Measurements from ENCODE around the gene SCN2B. TPM values are rescaled to one million over a fixed set of nuclear protein-coding genes. Genes with fewer than 3 reads are reported as not detected.

SCN2B gene
- total and polyA plus RNA-seq, 2 of the 4 experiments (the other 2 are of a cell fraction) = under 0.01 to 0.05 TPM

DNA sequence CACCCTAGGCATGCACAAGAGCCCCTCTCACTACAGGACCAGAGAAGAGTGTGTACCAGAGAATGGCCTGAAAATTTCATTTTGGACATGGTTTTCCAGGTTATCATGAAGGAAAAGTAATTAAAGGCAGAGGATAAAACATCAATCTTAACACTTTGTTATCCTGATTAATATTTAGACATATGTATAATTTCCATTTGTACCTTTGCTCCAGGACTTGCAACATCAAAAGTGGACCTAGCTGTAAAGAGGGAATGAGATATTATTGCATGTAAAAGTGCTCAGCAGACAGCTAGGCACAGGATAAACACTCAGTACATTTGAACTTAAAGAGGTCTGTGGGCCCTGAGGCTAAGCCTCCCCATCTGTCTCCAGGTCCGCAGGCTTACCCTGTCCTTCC, 21.8 kb downstream of the SCN2B start:
- Histone ChIP-seq H4K8ac (ENCODE audit: low read depth in 2 of 2, low read length in 2 of 2) (no peak overlapping the region), H3K56ac (ENCODE audit: extremely low read depth, insufficient read depth, low read length) (no peak overlapping the region), H3K9ac (ENCODE audit: low read depth, low read length) (no peak overlapping the region), H4K91ac (ENCODE audit: insufficient read depth, low read depth, low read length) (no peak overlapping the region), H3K4me1 (ENCODE audit: control insufficient read depth, insufficient read depth, low read length) (no peaks in the 10 kb centered on the region; the same call in 1 of the 2 replicates), H3K4me2 (ENCODE audit: low read depth, low read length) (no peak overlapping the region), H3K79me1 (ENCODE audit: low read depth in 1 of 2, low read length in 2 of 2) (no peaks in the 10 kb centered on the region), H2BK5ac (ENCODE audit: low read depth, low read length, poor library complexity, severe bottlenecking) (no peak overlapping the region), H3K18ac (ENCODE audit: low read depth, low read length) (no peak overlapping the region), H3K9me1 (ENCODE audit: insufficient read depth, low read length) (no peaks in the 10 kb centered on the region), H3K27me3 (ENCODE audit: control insufficient read depth, insufficient read depth, low read length) (peaks cover 83% of the 10 kb centered on the region), H2BK120ac (ENCODE audit: low read depth, low read length) (no peak overlapping the region), H3K36me3 (ENCODE audit: control insufficient read depth, insufficient read depth, low read length) (no peaks in the 10 kb centered on the region), H3K27ac (ENCODE audit: insufficient read depth, low read length) (no peak overlapping the region), H4K20me1 (ENCODE audit: insufficient read depth, low read length) (no peaks in the 10 kb centered on the region), H3K4ac (ENCODE audit: low read depth, low read length) (no peak overlapping the region), H3K14ac (replicated peaks; ENCODE audit: low read depth, low read length) (no peak overlapping the region), H3K23ac (ENCODE audit: low read depth, low read length) (no peak overlapping the region), H2BK20ac (ENCODE audit: low read depth, low read length) (no peak overlapping the region), H2AK9ac (replicated peaks; ENCODE audit: low read depth, low read length, poor library complexity) (no peak overlapping the region), H2AK5ac (ENCODE audit: low read depth, low read length) (no peak overlapping the region), H4K5ac (ENCODE audit: low read depth, low read length) (no peak overlapping the region), H3K4me3 (ENCODE audit: insufficient read depth, low read depth, low read length) (no peak overlapping the region), H2AFZ (replicated peaks; ENCODE audit: low read length, poor library complexity) (no peak overlapping the region), H3K9me3 (ENCODE audit: control insufficient read depth, insufficient read depth, low read length) (no peaks in the 10 kb centered on the region), H2BK15ac (ENCODE audit: low read depth, low read length) (no peak overlapping the region)
- ChIA-PET POLR2A (ENCODE audit: unreplicated experiment) (no interaction called here), CTCF (interaction anchor here (0.6 kb wide), 1 partner anchor 13 kb away, joined by 3 read pairs; no protein-coding TSS in a partner anchor)
- intact Hi-C loops (cut with micrococcal nuclease) = no loop called here
- no CpG with 5 or more reads among the region's 1 CpG for WGBS, 2 experiments (ENCODE audit: extremely low coverage in 2 of 2, insufficient read length in 1 of 2)
- dilution Hi-C loops (cut with HindIII; ENCODE audit: low sequenced_read_pairs, unreplicated experiment) = no loop called here
- BruUV-seq (replicated peaks) = no TSS peak
- in situ Hi-C loops (cut with MboI; ENCODE audit: low sequenced_read_pairs) = no loop called here
- TF ChIP-seq CTCF (conservative IDR thresholded peaks at IDR 0.05; ENCODE audit: low read depth, low read length) (no peak), RAD21 (IDR thresholded peaks at IDR 0.05; ENCODE audit: low read length) (no peak), MAZ (IDR thresholded peaks at IDR 0.05; ENCODE audit: borderline replicate concordance, low read depth, low read length) (no peak), RFX5 (IDR thresholded peaks at IDR 0.05; ENCODE audit: low read depth, low read length) (no peak), CEBPB (IDR thresholded peaks at IDR 0.05; ENCODE audit: low read depth, low read length) (no peak), RCOR1 (IDR thresholded peaks at IDR 0.05; ENCODE audit: insufficient replicate concordance, low read length) (no peak), MAFK (IDR thresholded peaks at IDR 0.05; ENCODE audit: low read depth, low read length) (no peak)
- ATAC-seq (ENCODE audit: low read depth) (no peak), DNase-seq (no peak)

All from IMR-90 (cell line).